Glomerular visceral epithelial cell (primary cell): ENCODE data around the gene MRC2.

ENCODE experiments used
- DNase-seq: peaks from one replicate; pipeline ENCODE4 v3.0.0-alpha.2; 2016; ENCODE audit errors: extremely low spot score

Gene MRC2

GRCh38 chr17:62663304-62663703, 35.8 kb downstream of the MRC2 start:
- no peak for DNase-seq

DNA sequence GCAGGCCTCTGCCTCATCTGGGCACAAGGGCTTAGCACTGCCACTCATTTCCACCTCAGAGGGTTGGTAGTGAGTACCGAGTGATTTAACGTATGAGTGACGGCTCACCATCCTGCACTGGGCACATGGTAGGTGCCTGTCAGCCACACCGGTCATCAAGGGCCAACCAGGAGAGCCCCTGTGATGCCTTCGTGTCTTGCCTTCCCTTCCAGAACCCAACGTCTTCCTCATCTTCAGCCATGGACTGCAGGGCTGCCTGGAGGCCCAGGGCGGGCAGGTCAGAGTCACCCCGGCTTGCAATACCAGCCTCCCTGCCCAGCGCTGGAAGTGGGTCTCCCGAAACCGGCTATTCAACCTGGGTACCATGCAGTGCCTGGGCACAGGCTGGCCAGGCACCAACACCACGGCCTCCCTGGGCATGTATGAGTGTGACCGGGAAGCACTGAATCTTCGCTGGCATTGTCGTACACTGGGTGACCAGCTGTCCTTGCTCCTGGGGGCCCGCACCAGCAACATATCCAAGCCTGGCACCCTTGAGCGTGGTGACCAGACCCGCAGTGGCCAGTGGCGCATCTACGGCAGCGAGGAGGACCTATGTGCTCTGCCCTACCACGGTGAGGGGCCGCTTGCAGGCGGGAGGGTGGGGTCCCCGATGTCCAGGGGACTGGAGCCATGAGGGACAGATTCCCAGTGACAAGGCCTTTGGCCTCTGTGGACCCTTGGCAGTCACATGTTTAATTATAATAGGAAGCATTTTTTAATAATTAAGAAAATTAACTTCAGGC, 37.1 kb downstream of the MRC2 start:
- DNase-seq, result no peak

DNA sequence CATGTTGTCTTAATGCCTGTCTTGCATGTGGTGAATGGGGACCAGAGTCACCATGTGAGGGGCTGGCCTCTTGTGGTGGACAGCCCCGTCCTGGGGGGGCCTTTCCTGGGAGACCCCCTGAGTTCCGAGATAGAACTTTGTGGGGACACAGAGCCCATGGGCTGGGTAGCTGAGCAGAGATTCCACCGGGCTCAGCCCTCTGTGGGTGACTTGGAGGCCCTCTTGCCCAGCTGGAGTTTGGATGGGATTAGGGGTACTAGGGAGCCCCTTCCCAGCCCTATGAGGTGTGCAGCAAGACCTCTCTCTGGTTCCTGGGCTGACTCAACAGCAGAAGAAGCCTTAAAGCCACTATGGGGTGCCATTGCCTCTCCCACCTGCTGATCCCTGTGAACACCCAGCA, 38.1 kb downstream of the MRC2 start:
- no peak for DNase-seq

- DNase-seq, result no peak
Observed at GRCh38 chr17:62666061-62666800, 38.8 kb downstream of the MRC2 start.

DNA sequence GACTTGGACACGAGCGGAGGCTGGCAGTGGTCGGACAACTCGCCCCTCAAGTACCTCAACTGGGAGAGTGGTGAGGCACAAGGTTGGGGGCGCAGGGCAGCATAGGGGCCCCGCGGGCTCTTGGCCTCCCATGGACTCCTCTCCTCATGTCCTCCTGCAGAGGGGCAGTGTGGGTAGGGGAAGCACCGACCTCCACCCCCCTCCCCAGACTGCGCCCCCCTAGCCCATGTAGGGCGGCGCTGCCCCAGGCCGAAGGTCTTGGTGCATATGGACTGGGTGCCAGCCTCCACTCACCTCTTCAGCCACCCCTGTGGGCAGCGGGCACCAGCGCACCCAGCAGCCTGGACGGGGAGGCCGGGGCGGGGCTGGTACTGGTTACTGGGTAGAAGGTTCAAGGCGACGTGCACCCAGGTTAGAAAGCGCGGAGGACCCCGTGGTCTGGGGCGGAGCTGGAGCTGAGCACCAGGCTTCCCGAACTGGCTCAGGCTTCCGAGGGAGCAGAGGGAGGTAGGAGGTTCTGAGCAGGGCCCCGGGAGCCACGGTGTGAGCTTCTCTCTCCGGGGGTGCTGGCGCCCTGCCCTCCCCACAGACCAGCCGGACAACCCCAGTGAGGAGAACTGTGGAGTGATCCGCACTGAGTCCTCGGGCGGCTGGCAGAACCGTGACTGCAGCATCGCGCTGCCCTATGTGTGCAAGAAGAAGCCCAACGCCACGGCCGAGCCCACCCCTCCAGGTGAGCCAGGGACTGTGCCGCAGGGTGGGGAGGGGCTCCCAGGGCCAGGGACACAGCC, 39.5 kb downstream of the MRC2 start:
- DNase-seq, result no peak

- DNase-seq, result no peak
Observed at GRCh38 chr17:62668091-62668804, 40.8 kb downstream of the MRC2 start.

- DNase-seq, result no peak
Observed at GRCh38 chr17:62670202-62670821, 42.8 kb downstream of the MRC2 start.

GRCh38 chr17:62671553-62671952, 44.1 kb downstream of the MRC2 start:
- DNase-seq, result no peak

DNA sequence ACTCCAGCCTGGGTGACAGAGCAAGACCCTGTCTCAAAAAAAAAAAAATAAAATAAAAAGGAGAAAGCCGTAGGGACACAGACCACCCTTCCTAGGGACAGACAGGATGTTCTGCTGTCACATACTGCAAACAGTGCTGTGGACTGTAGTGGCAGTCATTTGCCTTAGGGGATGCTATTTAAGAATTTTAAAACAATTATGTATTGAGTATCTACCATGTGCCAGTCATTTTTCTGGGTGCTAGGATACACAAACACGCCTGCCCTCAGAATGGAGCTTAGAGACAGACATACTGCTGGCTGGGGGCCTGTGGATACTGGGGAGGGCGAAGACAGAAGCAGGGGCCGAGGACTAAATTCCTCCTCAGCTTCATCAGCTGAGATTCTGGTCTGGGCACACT, 45.5 kb downstream of the MRC2 start:
- DNase-seq, result no peak

DNA sequence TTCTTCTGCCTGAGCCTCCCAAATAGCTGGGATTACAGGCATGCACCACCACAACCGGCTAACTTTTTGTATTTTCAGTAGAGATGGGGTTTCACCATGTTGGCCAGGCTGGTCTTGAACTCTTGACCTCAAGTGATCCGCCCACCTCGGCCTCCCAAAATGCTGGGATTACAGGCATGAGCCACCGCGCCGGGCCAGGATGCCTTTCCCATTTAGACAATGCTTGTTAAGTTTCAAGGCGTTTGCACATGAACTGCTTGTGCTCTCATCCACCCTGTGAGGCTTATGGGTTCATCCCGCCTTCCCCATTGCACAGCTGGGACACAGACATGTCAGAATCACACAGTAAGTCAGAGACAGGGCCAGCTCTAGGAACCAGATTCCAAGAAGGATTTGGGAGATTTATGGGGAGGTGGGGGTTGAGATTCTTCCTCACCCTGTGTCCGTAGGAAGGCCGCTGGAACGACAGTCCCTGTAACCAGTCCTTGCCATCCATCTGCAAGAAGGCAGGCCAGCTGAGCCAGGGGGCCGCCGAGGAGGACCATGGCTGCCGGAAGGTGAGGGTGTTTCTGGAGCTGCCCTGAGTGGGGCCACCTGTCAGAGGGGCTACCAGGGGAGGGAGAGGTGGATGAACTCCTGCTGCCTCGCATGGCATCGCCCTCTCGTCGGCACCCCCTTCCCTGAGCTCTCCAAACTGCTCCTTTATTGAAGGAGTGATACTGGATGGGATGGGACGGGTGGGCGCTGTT, 46.3 kb downstream of the MRC2 start:
- no peak for DNase-seq

GRCh38 chr17:62674363-62674739, 46.9 kb downstream of the MRC2 start:
- DNase-seq, result no peak

DNA sequence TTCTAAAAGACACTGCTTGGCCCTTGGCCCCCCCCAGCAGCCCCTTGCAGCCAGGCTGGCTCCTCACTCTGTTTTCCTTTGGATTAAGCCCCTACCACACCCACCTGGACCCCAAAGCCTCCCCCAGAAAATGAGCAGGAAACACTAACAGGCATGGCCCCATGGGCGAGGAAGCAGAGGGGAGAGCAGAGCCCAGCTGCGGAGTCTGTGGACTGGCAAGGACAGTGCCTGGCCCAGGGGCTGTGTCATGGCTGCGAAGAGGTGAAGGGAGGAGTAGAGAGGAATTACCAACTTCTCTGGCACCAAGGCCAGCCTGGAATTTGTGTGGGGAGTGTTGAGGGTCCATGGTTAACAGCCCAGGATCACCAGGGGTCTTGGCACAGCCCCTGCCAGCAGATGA, 47.4 kb downstream of the MRC2 start:
- DNase-seq, result no peak

DNA sequence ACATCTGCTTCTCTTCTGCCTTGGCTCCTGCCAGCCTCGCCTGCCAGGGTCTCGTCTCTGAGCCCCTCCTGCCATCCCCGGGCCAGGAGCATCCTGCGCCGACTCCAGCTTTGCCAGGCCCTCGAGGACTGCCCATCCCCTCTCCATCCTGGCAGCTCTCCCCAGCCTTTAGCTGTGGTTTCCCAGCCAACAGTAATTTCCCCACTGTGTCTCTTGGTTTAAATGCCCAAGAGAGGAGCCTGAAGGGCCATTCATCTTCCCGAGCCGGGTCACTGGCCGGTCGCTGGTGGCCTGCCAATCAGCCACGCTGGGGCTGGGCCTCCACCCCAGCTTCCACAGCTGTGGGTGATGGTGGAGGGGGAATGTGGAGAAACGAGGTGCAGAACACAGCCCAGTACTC, 47.8 kb downstream of the MRC2 start:
- no peak for DNase-seq

GRCh38 chr17:62675701-62676100, 48.2 kb downstream of the MRC2 start:
- no peak for DNase-seq

DNA sequence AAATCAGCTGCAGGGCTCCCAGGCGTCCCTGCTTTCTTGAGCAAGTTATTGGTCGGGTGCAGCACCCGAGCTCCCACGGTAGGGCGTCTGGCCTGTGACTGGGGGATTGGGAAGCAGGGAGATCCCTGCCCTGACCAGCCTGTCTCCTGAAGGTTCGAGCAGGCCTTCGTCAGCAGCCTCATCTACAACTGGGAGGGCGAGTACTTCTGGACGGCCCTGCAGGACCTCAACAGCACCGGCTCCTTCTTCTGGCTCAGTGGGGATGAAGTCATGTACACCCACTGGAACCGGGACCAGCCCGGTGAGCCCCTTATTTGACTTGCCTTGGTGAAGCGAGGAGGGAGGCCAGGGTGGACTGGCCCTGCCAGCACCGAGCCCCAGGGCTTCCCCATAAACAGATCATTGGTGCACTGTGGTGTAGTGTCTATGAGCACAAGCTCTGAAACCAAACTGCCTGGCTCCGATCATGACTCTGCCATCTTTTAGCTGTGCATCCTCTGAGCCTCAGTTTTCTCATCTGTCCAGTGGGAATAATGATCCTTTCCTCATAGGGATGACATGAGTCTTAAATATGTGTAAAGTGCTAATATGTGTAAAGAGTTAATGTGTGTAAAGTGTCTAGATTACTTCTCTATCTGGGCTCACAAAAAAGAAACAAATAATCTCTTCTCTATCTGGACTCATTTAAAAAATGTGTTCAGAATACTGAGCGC, 48.9 kb downstream of the MRC2 start:
- DNase-seq, result no peak

DNA sequence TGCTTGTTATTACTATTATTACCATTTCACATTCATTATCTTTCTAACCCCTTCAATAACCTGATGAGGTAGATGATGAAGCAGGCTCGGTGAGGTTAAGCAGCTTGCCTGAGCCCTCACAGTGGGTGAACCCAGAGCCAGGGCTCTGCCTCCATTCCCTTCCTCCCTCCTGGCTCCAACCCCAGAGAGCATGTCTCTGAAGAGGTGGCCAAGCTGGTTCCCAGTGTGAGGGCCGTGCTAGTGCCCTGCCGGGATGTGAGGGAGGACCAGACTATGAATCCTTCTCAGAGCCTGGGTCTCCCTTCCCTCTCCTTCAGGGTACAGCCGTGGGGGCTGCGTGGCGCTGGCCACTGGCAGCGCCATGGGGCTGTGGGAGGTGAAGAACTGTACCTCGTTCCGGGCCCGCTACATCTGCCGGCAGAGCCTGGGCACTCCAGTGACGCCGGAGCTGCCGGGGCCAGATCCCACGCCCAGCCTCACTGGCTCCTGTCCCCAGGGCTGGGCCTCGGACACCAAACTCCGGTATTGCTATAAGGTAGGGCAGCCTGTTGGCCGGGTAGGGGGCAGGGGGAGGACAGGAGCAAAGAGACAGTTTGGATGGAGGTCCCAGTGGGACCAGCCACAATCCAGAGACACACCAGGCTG, 49.6 kb downstream of the MRC2 start:
- no peak for DNase-seq

DNA sequence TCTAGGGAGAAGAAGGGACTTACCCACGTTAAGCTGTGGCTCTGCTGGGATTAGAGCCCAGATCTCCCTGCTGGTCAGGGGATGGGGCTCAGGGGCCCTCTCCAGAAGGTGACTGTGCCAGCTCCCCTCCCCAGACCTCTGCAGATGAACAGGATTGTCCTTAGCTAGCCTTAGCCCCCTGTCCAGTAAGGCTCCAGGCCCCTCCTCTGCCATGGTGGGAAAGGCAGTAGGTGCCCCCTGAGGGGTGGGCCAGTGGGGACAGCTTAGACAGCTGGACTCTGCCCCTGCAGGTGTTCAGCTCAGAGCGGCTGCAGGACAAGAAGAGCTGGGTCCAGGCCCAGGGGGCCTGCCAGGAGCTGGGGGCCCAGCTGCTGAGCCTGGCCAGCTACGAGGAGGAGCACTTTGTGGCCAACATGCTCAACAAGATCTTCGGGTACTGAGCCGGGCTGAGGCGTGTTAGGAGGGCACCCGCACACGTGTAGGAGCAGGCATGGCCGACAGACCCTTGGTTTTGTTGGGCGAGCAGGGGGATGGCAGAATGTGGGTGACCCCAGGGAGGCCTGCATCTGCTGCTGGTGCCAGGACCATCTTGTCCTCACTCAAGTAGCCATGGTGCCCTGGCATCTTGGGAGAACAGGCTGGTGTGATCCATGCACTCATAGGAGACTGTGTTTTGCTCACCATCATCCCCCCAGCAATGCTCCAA, 50.9 kb downstream of the MRC2 start:
- no peak for DNase-seq

GRCh38 chr17:62679866-62680377, 52.5 kb downstream of the MRC2 start:
- no peak for DNase-seq

DNA sequence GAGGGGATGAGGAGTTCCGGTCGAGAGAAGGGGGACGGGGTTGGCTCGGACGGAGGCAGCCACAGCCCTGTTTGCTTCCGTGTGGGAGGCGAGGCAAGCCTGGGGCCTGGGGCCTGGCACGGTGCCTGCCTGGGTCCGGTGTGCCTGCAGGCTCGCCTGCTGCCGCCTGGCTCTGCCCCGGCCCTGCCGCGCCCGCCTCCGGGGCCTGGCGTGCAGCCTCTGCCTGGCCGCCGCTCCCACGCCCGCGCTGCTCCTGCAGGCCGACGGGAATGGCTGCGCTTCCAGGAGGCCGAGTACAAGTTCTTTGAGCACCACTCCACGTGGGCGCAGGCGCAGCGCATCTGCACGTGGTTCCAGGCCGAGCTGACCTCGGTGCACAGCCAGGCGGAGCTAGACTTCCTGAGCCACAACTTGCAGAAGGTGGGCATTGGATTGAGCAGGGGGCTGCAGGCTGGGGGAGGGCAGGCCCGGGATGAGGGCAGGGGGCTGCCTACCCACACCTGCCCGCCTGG, 53.1 kb downstream of the MRC2 start:
- no peak for DNase-seq
